K562 (cell line): ENCODE results near the gene FASTK. TPM values are rescaled to one million over a fixed set of nuclear protein-coding genes. Genes with fewer than 3 reads are reported as not detected.
A peak's percentile ranks its signal among the peaks of the same experiment; 100 is the strongest.

ENCODE experiments used
- BRD9 ChIP-seq: fragments of 450-650 bp; IDR thresholded peaks from 2 replicates; pipeline ENCODE4 v1.6.1; 2018; ENCODE audit warnings: low read depth; ENCODE audit not compliant: partially characterized antibody
- FOXJ3 ChIP-seq: sonication (generic); formaldehyde crosslinking; IDR thresholded peaks from 2 replicates; pipeline ENCODE4 v1.4.0; 2020; ENCODE audit warnings: mild to moderate bottlenecking, missing genetic modification reagents
- ID3 ChIP-seq, 2 experiments: fragments of 250-450 bp in 1 of 2; fragments of 450-650 bp in 1 of 2; sonication (Bioruptor Pico) in 1 of 2; IDR thresholded peaks; 2 replicates each; pipeline versions ENCODE4 v1.6.1 to v1.8.0; 2016 to 2021; ENCODE audit warnings: mild to moderate bottlenecking in 2 of 2, moderate library complexity in 2 of 2, missing compliant biosample characterization in 1 of 2, missing genetic modification characterization in 1 of 2
- JUN ChIP-seq, 2 experiments: sonication (generic) in 1 of 2; formaldehyde crosslinking in 1 of 2; IDR thresholded peaks; 2 replicates each; pipeline versions ENCODE4 v1.6.1 to v1.8.0; 2012 to 2022; ENCODE audit warnings: borderline replicate concordance in 2 of 2, mild to moderate bottlenecking in 2 of 2, improper control_type of control experiment in 1 of 2, low read depth in 1 of 2, low read length in 1 of 2, missing genetic modification reagents in 1 of 2
- MTA3 ChIP-seq: fragments of 450-650 bp; formaldehyde crosslinking; IDR thresholded peaks from 2 replicates; pipeline ENCODE4 v1.6.1; 2017; ENCODE audit warnings: mild to moderate bottlenecking, borderline replicate concordance
- MXI1 ChIP-seq: IDR thresholded peaks from 2 replicates; pipeline ENCODE4 v1.6.1; 2011; ENCODE audit warnings: low read depth, mild to moderate bottlenecking, improper control_type of control experiment, low read length
- PHF8 ChIP-seq: fragments of 200-600 bp; sonication (generic); IDR thresholded peaks from 2 replicates; pipeline ENCODE4 v1.6.1; 2012; ENCODE audit warnings: mixed run types, mild to moderate bottlenecking, inconsistent platforms, low read length, moderate library complexity, borderline replicate concordance
- RBBP5 ChIP-seq: fragments of 200-600 bp; sonication (generic); IDR thresholded peaks from 2 replicates; pipeline ENCODE4 v1.6.1; 2012; ENCODE audit warnings: borderline replicate concordance, mild to moderate bottlenecking, low read length, control low read depth, inconsistent platforms; ENCODE audit not compliant: insufficient read depth, poor library complexity, severe bottlenecking
- RBM14 ChIP-seq: fragments of 200-400 bp; formaldehyde crosslinking; IDR thresholded peaks from 2 replicates; pipeline ENCODE4 v1.6.1; 2018; ENCODE audit warnings: low read depth, mild to moderate bottlenecking, low read length, moderate library complexity, borderline replicate concordance; ENCODE audit not compliant: insufficient read depth
- SAP30 ChIP-seq: fragments of 200-600 bp; sonication (generic); IDR thresholded peaks from 2 replicates; pipeline ENCODE4 v1.6.1; 2012; ENCODE audit warnings: borderline replicate concordance, low read depth, mild to moderate bottlenecking, moderate library complexity, low read length, control low read depth, inconsistent platforms; ENCODE audit not compliant: insufficient read depth, poor library complexity, severe bottlenecking
- SMARCE1 ChIP-seq: fragments of 450-650 bp; IDR thresholded peaks from 2 replicates; pipeline ENCODE4 v1.7.1; 2016; ENCODE audit warnings: mild to moderate bottlenecking
- SREBF1 ChIP-seq: fragments of 150-350 bp; IDR thresholded peaks from 2 replicates; pipeline ENCODE4 v1.6.1; 2014; ENCODE audit warnings: antibody characterized with exemption, low read depth, low read length, borderline replicate concordance
- TCF15 ChIP-seq: fragments of 250-450 bp; sonication (Bioruptor Pico); IDR thresholded peaks from 2 replicates; pipeline ENCODE4 v1.8.0; 2022; ENCODE audit warnings: moderate library complexity, mild to moderate bottlenecking, inconsistent platforms
- U2AF1 ChIP-seq: fragments of 200-400 bp; formaldehyde crosslinking; optimal IDR thresholded peaks from 2 replicates; pipeline ENCODE3; 2017; ENCODE audit warnings: mild to moderate bottlenecking, low read depth, low read length, moderate library complexity
- ZBTB9 ChIP-seq: fragments of 450-650 bp; formaldehyde crosslinking; IDR thresholded peaks from 2 replicates; pipeline ENCODE4 v1.4.0; 2020; ENCODE audit warnings: mild to moderate bottlenecking, moderate library complexity
- ZNF12 ChIP-seq: sonication (generic); formaldehyde crosslinking; IDR thresholded peaks from 2 replicates; pipeline ENCODE4 v1.4.0; 2020; ENCODE audit warnings: mild to moderate bottlenecking, missing genetic modification reagents
- ZNF197 ChIP-seq: fragments of 200-800 bp; sonication (Bioruptor generic); IDR thresholded peaks from 2 replicates; pipeline ENCODE4 v1.6.1; 2016; ENCODE audit warnings: low read depth, missing genetic modification characterization, missing compliant biosample characterization
- ZNF253 ChIP-seq: fragments of 250-450 bp; sonication (Bioruptor Pico); conservative IDR thresholded peaks from 2 replicates; pipeline ENCODE4 v1.6.1; 2021; ENCODE audit warnings: mild to moderate bottlenecking
- polyA plus RNA-seq, 8 experiments: library from polyadenylated mRNA; depleted of rRNA in 4 of 8; stranded (reverse) in 5 of 8; unstranded in 3 of 8; fragments of >200 nt; fragmentation: Nextera tagmentation in 2 of 8; fragmentation: Illumina TruSeq in 1 of 8; extraction: Ambion mirVana in 2 of 8; extraction: Trizol in 1 of 8; gene quantifications; 2 replicates each; pipeline versions ENCODE4 v1.2.1 to v1.2.3, GENCODE V29; 2011 to 2014; ENCODE audit warnings: inconsistent platforms in 1 of 8, missing spikeins in 1 of 8
- total RNA-seq, 7 experiments: library from RNA; depleted of rRNA in 6 of 7; stranded (reverse); fragments of >200 nt in 6 of 7; fragmentation: Illumina TruSeq in 2 of 7; extraction: Trizol in 2 of 7; gene quantifications; 2 replicates each; pipeline versions ENCODE4 v1.2.1 to v1.2.3, GENCODE V29; 2011 to 2021; ENCODE audit warnings: low replicate concordance in 1 of 7
- TF ChIP-seq, protein P1 (sequence below): fragments of 450-650 bp; formaldehyde crosslinking; IDR thresholded peaks from 2 replicates; pipeline ENCODE4 v1.4.0; 2022; ENCODE audit warnings: missing genetic modification characterization
- TF ChIP-seq, protein P2 (sequence below): sonication (generic); formaldehyde crosslinking; IDR thresholded peaks from 2 replicates; pipeline ENCODE4 v1.8.0; 2022; ENCODE audit warnings: mild to moderate bottlenecking, missing genetic modification reagents

FASTK gene
- total and polyA plus RNA-seq, 9 of the 15 experiments (the other 6 are each of a cell fraction or from before 2014, with no cell fraction given): 0.51 to 150 (median 48.2) TPM

DNA sequence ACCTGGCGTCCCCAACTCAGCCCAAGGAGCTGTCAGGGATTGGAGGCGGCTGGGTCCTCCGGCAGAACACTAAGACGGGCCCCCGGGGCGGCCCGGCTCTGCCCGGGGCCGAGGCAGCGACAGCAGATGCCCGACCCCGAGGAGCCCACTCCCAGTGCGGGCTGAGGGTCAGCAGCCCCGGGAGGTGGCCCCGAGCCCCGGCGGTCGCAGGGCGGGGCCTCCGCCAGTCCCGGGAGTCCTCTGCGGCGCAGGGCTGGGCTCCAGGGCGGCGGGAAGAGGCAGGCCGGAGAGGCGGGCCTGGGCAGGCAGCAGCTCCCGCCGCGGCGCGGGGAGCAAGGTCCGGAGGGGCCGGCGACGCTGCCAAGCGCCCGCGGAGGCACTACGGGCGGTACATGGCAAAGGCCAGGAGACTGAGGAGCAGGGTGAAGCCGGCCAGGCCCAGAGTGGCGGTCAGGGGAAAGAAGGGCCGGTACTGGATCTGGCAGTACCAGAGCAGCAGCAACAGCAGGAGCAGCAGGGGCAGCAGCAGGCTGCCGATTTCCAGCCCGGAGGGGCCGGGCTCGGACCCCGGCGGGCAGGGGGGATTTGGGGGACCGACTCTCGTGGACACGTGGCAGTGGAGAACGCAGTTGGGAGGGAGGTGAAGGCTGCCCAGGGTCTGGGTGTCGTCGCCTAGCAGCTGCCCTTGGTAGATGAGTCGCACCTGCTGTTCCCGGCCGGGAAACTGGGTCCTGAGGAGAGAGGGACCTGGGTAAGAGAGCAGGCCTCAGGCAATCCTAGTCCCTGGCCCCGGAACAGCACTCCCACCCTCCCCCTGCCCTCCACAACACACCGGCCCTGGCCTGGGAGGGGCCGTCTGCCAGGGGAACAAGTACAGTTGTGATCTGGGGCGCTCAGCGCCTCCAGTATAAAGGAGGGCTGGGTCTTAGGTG, 827 bp upstream of the FASTK start (continued):
- TF ChIP-seq RBM14 (0 out of 2 replicates have a peak, but pooled peaks have one; percentile 19), JUN (IDR thresholded peaks at IDR 0.05; ENCODE audit: borderline replicate concordance, low read depth, low read length) (no peak), JUN (CRISPR knock-in tag; IDR thresholded peaks at IDR 0.05; ENCODE audit: borderline replicate concordance) (0 out of 2 replicates have a peak, but pooled peaks have one; percentile 23), FOXJ3 (CRISPR knock-in tag) (no peak), MXI1 (no peak), ZNF12 (CRISPR knock-in tag) (0 out of 2 replicates have a peak, but pooled peaks have one; percentile 18), ZNF197 (CRISPR knock-in tag) (peak; percentile 53), PHF8 (peak; percentile 39; the same call in 1 of the 2 replicates), BRD9 (no peak), ZNF253 (0 out of 2 replicates have a peak, but pooled peaks have one; percentile 51), U2AF1 (peak; percentile 39), SAP30 (peak; percentile 58), ZBTB9 (CRISPR knock-in tag) (no peak), TCF15 (peak; percentile 48; the same call in 1 of the 2 replicates), MTA3 (peak; percentile 17; the same call in 1 of the 2 replicates), RBBP5 (peak; percentile 17), SMARCE1 (0 out of 2 replicates have a peak, but pooled peaks have one; percentile 10), ID3 (CRISPR knock-in tag; IDR thresholded peaks at IDR 0.05) (0 out of 2 replicates have a peak, but pooled peaks have one; percentile 24), ID3 (tag; IDR thresholded peaks at IDR 0.05) (no peak), SREBF1 (0 out of 2 replicates have a peak, but pooled peaks have one; percentile 11)
- TF ChIP-seq, protein P1, sequence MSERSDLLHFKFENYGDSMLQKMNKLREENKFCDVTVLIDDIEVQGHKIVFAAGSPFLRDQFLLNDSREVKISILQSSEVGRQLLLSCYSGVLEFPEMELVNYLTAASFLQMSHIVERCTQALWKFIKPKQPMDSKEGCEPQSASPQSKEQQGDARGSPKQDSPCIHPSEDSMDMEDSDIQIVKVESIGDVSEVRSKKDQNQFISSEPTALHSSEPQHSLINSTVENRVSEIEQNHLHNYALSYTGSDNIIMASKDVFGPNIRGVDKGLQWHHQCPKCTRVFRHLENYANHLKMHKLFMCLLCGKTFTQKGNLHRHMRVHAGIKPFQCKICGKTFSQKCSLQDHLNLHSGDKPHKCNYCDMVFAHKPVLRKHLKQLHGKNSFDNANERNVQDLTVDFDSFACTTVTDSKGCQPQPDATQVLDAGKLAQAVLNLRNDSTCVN: 0 out of 2 replicates have a peak, but pooled peaks have one; percentile 35
- TF ChIP-seq, protein P2, sequence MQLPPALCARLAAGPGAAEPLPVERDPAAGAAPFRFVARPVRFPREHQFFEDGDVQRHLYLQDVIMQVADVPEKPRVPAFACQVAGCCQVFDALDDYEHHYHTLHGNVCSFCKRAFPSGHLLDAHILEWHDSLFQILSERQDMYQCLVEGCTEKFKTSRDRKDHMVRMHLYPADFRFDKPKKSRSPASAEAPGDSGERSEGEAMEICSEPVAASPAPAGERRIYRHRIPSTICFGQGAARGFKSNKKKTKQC (CRISPR knock-in tag): peak; percentile 17
